Astrocyte (in vitro differentiated cells and primary cell): ENCODE measurements around the gene USH1C. TPM values are rescaled to one million over a fixed set of nuclear protein-coding genes. Genes with fewer than 3 reads are reported as not detected.

Experiments
- DNase-seq: peaks from one replicate; pipeline ENCODE4 v3.0.0-alpha.2; 2010; ENCODE audit warnings: low read depth
- FAIRE-seq: peaks from 2 replicates; lab custom pipeline; 2011; peaks lifted over from hg19 to GRCh38; lab: Jason Lieb, UNC
- H2AFZ ChIP-seq: 2 replicates; pipeline ENCODE4 v1.6.0; 2012; ENCODE audit warnings: low read depth, low read length, inconsistent platforms
- H3K27ac ChIP-seq: 2 replicates; pipeline ENCODE4 v1.5.1; 2011; ENCODE audit warnings: low read depth, low read length, inconsistent platforms
- H3K27me3 ChIP-seq: 2 replicates; pipeline ENCODE4 v1.6.0; 2011; ENCODE audit warnings: low read length, inconsistent platforms; ENCODE audit not compliant: insufficient read depth
- H3K36me3 ChIP-seq: 2 replicates; pipeline ENCODE4 v1.5.1; 2011; ENCODE audit warnings: low read length, inconsistent platforms; ENCODE audit not compliant: insufficient read depth
- H3K4me1 ChIP-seq: 2 replicates; pipeline ENCODE4 v1.5.1; 2011; ENCODE audit warnings: low read length, inconsistent platforms; ENCODE audit not compliant: insufficient read depth
- H3K4me2 ChIP-seq: 2 replicates; pipeline ENCODE4 v1.6.0; 2012; ENCODE audit warnings: low read length, inconsistent platforms
- H3K4me3 ChIP-seq: 2 replicates; pipeline ENCODE4 v1.5.1; 2011; ENCODE audit warnings: low read depth, mild to moderate bottlenecking, low read length, inconsistent platforms; ENCODE audit not compliant: insufficient read depth
- H3K79me2 ChIP-seq: 2 replicates; pipeline ENCODE4 v1.6.0; 2012; ENCODE audit warnings: mild to moderate bottlenecking, low read length, inconsistent platforms; ENCODE audit not compliant: insufficient read depth
- H3K9ac ChIP-seq: 2 replicates; pipeline ENCODE4 v1.6.0; 2012; ENCODE audit warnings: mild to moderate bottlenecking, low read length, inconsistent platforms
- H3K9me3 ChIP-seq: 2 replicates; pipeline ENCODE4 v1.5.1; 2012; ENCODE audit warnings: low read depth, mild to moderate bottlenecking, low read length, inconsistent platforms; ENCODE audit not compliant: insufficient read depth
- H4K20me1 ChIP-seq: 2 replicates; pipeline ENCODE4 v1.6.0; 2012; ENCODE audit warnings: low read length, inconsistent platforms; ENCODE audit not compliant: insufficient read depth
- H3K27ac Mint-ChIP-seq: one replicate; pipeline ENCODE4 v1.8.0; 2021; ENCODE audit warnings: mild to moderate bottlenecking, mixed read lengths; ENCODE audit not compliant: unreplicated experiment
- H3K27me3 Mint-ChIP-seq: one replicate; pipeline ENCODE4 v1.8.0; 2021; ENCODE audit warnings: low read depth, mixed read lengths; ENCODE audit not compliant: unreplicated experiment
- H3K36me3 Mint-ChIP-seq: one replicate; pipeline ENCODE4 v1.8.0; 2021; ENCODE audit warnings: low read depth, mixed read lengths; ENCODE audit not compliant: unreplicated experiment
- H3K4me1 Mint-ChIP-seq: one replicate; pipeline ENCODE4 v1.8.0; 2021; ENCODE audit warnings: low read depth, mixed read lengths; ENCODE audit not compliant: unreplicated experiment
- H3K4me3 Mint-ChIP-seq: one replicate; pipeline ENCODE4 v1.8.0; 2021; ENCODE audit warnings: mild to moderate bottlenecking, moderate library complexity, mixed read lengths; ENCODE audit not compliant: unreplicated experiment
- H3K9me3 Mint-ChIP-seq: one replicate; pipeline ENCODE4 v1.8.0; 2021; ENCODE audit warnings: mild to moderate bottlenecking, mixed read lengths; ENCODE audit not compliant: unreplicated experiment
- CTCF ChIP-seq: IDR thresholded peaks from 2 replicates; pipeline ENCODE4 v1.5.1; 2011; ENCODE audit warnings: low read depth, mild to moderate bottlenecking, inconsistent platforms, low read length, moderate library complexity; ENCODE audit not compliant: insufficient read depth
- EZH2 ChIP-seq: IDR thresholded peaks from 2 replicates; pipeline ENCODE4 v1.6.1; 2012; ENCODE audit warnings: mild to moderate bottlenecking, low read length, inconsistent platforms; ENCODE audit not compliant: insufficient read depth
- total RNA-seq: library from RNA; stranded (reverse); gene quantifications from 2 replicates; pipeline ENCODE4 v1.2.1, GENCODE V29; 2021

USH1C gene
- total RNA-seq, 1 donor from 2014 or later = not detected

DNA sequence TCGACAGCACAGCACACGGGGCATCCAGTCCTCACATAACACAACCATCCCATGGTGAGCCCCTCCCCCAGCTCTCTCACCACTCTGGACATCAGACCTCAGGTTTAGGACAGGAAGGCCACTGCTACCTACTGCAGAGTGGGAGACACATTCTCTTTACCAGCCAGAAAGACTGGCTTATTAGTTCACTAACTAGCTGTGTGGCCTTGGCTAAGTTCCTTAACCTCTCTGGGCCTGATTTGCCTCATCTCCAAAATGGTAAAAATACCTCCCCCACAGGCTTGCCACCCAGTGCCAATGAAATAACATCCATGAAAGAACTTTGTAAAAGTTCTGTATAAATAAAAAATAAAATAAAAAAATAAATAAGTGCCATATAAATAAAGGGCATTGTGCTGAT, 32.1 kb downstream of the USH1C start:
- Histone ChIP-seq H3K4me3 (no peak overlapping the region), H3K27ac (no peak overlapping the region), H3K4me2 (no peak overlapping the region), H3K27me3 (peaks cover 19% of the 10 kb centered on the region), H3K9me3 (no peaks in the 10 kb centered on the region), H3K36me3 (no peaks in the 10 kb centered on the region), H4K20me1 (no peaks in the 10 kb centered on the region), H2AFZ (no peak overlapping the region), H3K4me1 (no peaks in the 10 kb centered on the region), H3K9ac (no peak overlapping the region), H3K79me2 (no peaks in the 10 kb centered on the region)
- Mint-ChIP-seq H3K27me3 (peaks cover 42% of the 10 kb centered on the region), H3K27ac (no peak overlapping the region), H3K9me3 (peaks cover 1% of the 10 kb centered on the region), H3K4me1 (peaks cover 17% of the 10 kb centered on the region), H3K36me3 (no peaks in the 10 kb centered on the region), H3K4me3 (no peak overlapping the region)
- DNase-seq (no peak), FAIRE-seq (no peak)
- TF ChIP-seq CTCF (no peak), EZH2 (no peak)

GRCh38 chr11:17511571-17511970, 32.6 kb downstream of the USH1C start:
- no peaks in the 10 kb centered on the region for H4K20me1 ChIP-seq
- H3K4me2 ChIP-seq = no peak overlapping the region
- no peak for FAIRE-seq
- H3K9ac ChIP-seq = no peak overlapping the region
- no peak overlapping the region for H3K4me3 ChIP-seq
- Mint-ChIP-seq H3K9me3 (peaks cover 1% of the 10 kb centered on the region), H3K4me3 (no peak overlapping the region), H3K36me3 (no peaks in the 10 kb centered on the region), H3K27ac (no peak overlapping the region), H3K27me3 (peaks cover 40% of the 10 kb centered on the region), H3K4me1 (peaks cover 17% of the 10 kb centered on the region)
- H3K79me2 ChIP-seq = no peaks in the 10 kb centered on the region
- DNase-seq = no peak
- H3K27me3 ChIP-seq = peaks cover 18% of the 10 kb centered on the region
- no peaks in the 10 kb centered on the region for H3K4me1 ChIP-seq
- no peak overlapping the region for H2AFZ ChIP-seq
- H3K36me3 ChIP-seq = no peaks in the 10 kb centered on the region
- no peaks in the 10 kb centered on the region for H3K9me3 ChIP-seq
- TF ChIP-seq CTCF (no peak), EZH2 (no peak)
- no peak overlapping the region for H3K27ac ChIP-seq

- H3K9ac ChIP-seq = no peak overlapping the region
- TF ChIP-seq CTCF (no peak), EZH2 (no peak)
These were observed 33.6 kb downstream of the USH1C start for GRCh38 chr11:17510507-17511206.

More at GRCh38 chr11:17510507-17511206, 33.6 kb downstream of the USH1C start:
- Histone ChIP-seq H3K4me1 (no peaks in the 10 kb centered on the region), H3K27ac (no peak overlapping the region), H3K9me3 (no peaks in the 10 kb centered on the region), H2AFZ (no peak overlapping the region), H4K20me1 (no peaks in the 10 kb centered on the region), H3K27me3 (peaks cover 13% of the 10 kb centered on the region), H3K36me3 (no peaks in the 10 kb centered on the region), H3K79me2 (no peaks in the 10 kb centered on the region), H3K4me2 (no peak overlapping the region), H3K4me3 (no peak overlapping the region)
- FAIRE-seq = no peak
- Mint-ChIP-seq H3K9me3 (peaks cover 1% of the 10 kb centered on the region), H3K4me3 (no peak overlapping the region), H3K27ac (no peak overlapping the region), H3K36me3 (no peaks in the 10 kb centered on the region), H3K4me1 (peaks cover 17% of the 10 kb centered on the region), H3K27me3 (peaks cover 35% of the 10 kb centered on the region)
- DNase-seq = no peak
